ENCODE results near the gene GFOD1.

Gene GFOD1

GRCh38 chr6:13487122-13488014 is at the start of gene GFOD1:
Gene GFOD1 (minus strand): TSS chr6:13487600. CDS start chr6:13486890, 710 bp downstream.
- DNase-seq: peak; percentile 14

DNA sequence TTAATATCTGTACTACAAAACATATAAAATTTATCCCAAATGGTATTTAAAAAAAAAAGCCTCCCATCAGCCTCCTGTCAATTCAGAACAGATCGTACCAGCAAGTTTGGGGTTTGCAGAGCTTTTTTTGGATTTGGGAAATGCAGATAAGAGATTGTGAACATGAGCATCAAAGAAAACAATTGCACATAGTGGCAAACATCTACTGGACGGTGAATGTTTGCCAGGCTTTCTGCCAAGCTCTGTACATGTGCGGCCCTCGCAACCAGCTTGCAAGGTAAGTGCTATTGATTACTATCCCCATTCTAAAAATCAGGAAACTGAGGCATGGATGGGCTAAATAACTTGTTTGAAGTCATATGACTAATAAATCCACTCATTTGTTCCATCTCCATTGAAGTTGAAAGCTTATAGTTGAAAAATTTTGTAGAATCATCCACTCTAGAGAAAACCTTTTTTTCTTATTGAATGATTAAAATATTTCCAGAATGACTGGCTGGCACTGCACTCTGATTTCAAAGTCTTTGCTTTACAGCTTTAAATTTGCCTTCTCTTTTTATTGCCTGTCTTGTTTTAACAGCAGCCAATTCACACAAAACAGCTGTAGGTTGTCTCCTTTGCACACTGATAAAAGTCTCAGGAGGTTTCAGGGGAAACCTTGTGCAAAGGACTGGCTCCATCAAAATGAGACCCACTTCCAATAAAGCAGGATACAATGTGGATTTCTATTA is 49.6 kb upstream of the GFOD1 start:
- DNase-seq: no peak

DNA sequence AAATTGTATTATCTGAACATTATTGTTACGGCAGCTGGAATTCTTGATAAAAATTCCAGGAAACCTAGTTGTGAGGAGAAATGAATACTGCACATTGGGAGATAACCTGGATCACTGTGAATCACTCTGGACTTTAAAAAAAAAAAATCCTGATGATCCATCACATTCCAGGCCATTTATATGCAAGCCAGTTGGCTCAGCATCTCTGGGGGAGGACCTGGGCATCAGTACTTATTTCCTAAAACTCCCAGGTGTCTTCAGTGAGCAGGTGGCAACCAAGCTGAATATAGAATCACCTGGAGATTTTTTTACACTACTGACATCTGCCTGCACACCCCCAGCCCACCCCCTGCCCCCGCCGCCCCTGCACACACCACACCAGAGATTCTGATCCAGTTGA is 47.9 kb upstream of the GFOD1 start:
- no peak for DNase-seq

- no peak for DNase-seq
Observed at GRCh38 chr6:13534536-13534935, 47.1 kb upstream of the GFOD1 start.

DNA sequence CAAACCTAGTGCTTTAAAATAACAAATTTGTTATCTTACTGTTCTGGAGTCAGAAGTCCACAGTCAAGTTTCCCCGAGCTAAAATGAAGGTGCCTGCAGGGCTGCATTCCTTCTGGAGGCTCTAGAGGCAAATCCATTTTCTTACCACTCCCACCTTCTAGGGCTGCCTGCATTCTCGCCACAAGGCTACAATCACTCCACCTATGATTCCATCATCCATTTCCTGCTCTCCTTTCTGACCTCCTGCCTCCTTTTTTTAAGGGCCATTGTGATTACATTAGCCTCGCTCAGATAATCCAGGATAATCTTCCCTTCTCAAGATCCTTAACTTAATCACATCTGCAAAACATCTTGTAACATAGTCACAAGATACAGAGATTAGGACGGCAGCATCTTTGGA is 44.6 kb upstream of the GFOD1 start:
- DNase-seq: no peak

GRCh38 chr6:13528777-13529343 is 41.5 kb upstream of the GFOD1 start:
- DNase-seq: no peak

GRCh38 chr6:13528232-13528631 is 40.8 kb upstream of the GFOD1 start:
- DNase-seq: no peak

DNA sequence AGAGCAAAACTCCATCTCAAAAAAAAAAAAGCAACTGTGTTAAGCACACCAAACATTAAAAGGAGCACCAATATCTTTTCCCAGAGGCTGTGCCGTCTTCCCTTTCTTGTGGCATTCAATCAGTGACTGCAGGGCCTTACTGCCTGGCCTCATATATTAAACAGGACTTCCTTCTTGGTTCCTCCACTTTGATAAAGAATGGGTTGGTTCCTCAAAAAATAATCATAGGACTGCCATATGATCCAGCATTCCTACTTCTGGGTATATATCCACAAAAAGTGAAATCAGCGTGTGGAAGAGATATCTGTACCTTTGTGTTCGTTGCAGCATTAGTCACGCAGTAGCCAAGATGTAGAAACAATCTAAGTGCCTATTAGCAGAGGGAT is 40.3 kb upstream of the GFOD1 start:
- no peak for DNase-seq

GRCh38 chr6:13526727-13527670 is 39.6 kb upstream of the GFOD1 start:
- DNase-seq: no peak

GRCh38 chr6:13526357-13526726 is 38.9 kb upstream of the GFOD1 start:
- DNase-seq: no peak

GRCh38 chr6:13524801-13525508 is 37.6 kb upstream of the GFOD1 start:
- no peak for DNase-seq

- no peak for DNase-seq
Observed at GRCh38 chr6:13523826-13524622, 36.6 kb upstream of the GFOD1 start.

GRCh38 chr6:13522656-13523055 is 35.3 kb upstream of the GFOD1 start:
- DNase-seq: no peak

DNA sequence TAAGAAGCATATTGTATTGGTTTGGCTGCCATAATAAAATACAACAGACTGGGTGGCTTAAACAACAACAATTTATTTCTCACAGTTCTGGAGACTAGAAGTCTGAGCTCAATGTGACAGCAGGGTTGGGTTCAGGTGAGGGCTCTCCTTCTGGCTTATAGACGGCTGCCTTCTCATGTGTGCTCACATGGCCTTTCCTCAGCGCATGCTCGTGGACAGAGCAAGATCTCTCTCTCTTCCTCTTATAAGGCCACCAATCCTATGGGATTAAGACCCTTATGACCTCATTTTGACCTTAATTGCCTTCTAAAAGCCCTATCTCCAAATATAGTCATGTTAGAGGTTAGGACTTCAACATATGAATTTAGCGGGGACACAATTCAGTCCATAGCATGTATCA is 32.4 kb upstream of the GFOD1 start:
- DNase-seq: no peak

GRCh38 chr6:13517116-13517515 is 29.7 kb upstream of the GFOD1 start:
- no peak for DNase-seq

DNA sequence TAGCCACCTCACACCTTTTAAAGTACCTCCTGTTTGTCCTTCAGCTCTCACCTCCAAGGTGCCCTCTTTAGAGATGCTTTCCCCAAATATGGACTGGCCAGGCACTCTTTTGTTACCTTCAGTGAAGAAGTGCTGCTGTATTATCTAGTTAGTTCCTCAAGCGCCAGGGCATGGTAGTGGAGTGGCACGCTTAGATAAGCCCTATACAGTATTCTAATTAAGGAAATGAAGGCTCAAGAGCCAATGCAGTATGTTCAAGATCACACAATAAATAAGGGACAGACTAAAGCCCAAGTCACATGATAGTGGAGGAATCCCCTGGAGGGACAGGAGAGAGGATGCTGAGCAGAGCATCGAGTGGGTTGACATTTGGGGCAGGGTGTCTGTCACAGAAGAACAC is 28.5 kb upstream of the GFOD1 start:
- no peak for DNase-seq

DNA sequence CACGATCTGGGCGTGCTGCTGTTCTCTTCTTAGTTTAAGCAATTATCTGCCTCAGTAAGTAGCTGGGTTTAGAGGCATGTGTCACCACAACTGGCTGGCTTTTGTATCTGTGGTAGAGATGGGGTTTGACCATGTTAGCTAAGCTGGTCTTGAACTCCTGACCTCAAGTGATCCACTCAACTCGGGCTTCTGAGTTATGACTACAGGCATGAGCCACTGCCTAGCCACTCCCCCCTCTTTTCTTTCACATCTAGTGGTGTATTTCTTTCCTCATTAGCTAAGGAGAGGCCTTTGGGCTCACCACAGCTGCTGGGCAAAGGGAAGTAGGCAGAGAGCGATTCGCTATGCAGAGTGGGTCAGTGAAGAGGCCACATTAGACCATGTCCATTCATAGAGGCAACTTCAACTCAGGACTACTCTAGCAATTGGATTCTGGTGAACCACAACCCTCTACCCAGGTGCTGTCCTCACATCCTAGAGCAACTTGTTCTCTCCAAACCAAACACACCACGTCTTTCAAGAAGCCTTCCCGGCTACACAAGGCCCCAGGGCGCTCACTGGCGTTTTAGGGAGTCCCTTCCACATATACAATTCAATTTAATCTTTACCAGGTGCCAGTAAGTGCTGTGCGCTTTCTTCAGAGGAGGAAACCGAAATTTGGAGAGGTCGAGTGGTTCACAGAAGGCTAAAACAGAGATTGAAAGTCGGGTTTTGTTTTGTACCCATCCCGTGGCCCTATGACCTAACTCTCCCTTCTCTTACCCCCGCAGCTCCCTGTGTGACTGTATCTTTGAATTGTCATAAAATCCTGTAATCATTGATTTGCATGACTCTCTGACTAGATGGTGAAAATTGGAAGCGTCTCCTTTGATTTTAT is 26.5 kb upstream of the GFOD1 start:
- DNase-seq: no peak

DNA sequence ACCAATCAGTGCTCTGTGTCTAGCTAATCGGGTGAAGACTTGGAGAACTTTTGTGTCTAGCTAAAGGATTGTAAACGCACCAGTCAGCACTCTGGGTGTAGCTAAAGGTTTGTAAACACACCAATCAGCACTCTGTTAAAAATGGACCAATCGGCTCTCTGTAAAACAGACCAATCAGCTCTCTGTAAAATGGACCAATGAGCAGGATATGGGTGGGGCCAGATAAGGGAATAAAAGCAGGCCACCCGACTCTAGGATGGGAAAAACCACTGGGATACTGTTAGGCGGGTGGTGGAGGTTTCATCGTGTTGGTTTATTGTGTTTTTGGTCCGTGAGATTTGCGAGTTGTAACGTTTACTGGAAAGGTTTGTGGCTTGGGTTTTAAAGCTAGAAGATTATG is 25.5 kb upstream of the GFOD1 start:
- no peak for DNase-seq

DNA sequence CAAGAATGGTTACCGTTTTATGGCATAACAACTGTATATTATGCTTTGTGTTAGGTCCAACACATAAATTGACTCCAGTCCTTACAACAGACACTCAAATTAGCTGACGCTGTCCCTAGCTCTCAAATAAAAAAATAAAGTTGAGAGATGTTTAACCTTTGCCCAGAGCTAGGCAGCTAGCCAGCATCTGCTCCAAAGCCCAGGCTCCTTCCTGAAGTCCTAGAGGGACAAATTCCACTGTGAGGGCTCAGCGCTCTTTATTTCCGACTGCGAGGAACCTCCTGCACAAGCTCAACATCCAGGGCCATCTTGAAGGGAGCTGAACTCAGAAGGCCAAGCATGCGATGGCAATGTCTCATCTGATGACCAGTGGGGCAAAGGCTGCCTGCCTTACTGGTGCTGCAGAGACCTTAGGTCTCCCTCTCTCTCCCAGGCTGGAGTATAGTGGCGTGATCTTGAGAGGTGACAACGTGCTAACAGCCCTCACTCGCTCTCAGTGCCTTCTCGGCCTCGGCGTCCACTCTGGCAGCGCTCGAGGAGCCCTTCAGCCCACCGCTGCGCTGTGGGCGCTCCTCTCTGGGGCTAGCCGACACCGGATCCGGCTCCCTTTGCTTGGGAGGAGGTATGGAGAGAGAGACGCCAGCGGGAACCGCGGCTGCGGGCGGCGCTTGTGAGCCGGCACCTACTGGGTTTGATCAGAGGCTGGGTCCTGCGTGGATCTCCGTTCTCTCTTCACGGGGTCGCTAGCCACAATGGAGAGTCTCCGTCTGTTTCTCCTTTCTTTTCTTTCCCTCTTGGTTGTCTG is 24.7 kb upstream of the GFOD1 start:
- DNase-seq: no peak
